Measurements from ENCODE around the gene MAPT. TPM values are rescaled to one million over a fixed set of nuclear protein-coding genes. Genes with fewer than 3 reads are reported as not detected.

The MAPT gene
- total RNA-seq, 1 donor from 2014 or later: 2.9 TPM

GRCh38 chr17:46072998-46073397 lies 178.6 kb downstream of the MAPT start:
- DNase-seq (ENCODE audit: low spot score): no peak
- peak overlapping the region; percentile 67 for H3K27ac Mint-ChIP-seq (ENCODE audit: unreplicated experiment)

GRCh38 chr17:46074540-46074939 lies 180.2 kb downstream of the MAPT start:
- no peak for DNase-seq (ENCODE audit: low spot score)
- no peak for TF ChIP-seq CTCF (IDR thresholded peaks at IDR 0.05)
- Mint-ChIP-seq H3K36me3 (ENCODE audit: low read depth) (peaks cover 3% of the 10 kb centered on the region), H3K4me3 (ENCODE audit: unreplicated experiment) (no peak overlapping the region), H3K9me3 (ENCODE audit: low read depth) (no peaks in the 10 kb centered on the region), H3K4me1 (ENCODE audit: low read depth) (peaks cover 41% of the 10 kb centered on the region), H3K27me3 (ENCODE audit: low read depth) (no peaks in the 10 kb centered on the region), H3K27ac (ENCODE audit: unreplicated experiment) (no peak overlapping the region)

More at GRCh38 chr17:46072998-46073397, 178.6 kb downstream of the MAPT start:
- H3K9me3 Mint-ChIP-seq (ENCODE audit: low read depth): no peaks in the 10 kb centered on the region
- no peak overlapping the region for H3K4me3 Mint-ChIP-seq (ENCODE audit: unreplicated experiment)
- no peaks in the 10 kb centered on the region for H3K27me3 Mint-ChIP-seq (ENCODE audit: low read depth)
- H3K4me1 Mint-ChIP-seq (ENCODE audit: low read depth): peaks cover 33% of the 10 kb centered on the region
- no peaks in the 10 kb centered on the region for H3K36me3 Mint-ChIP-seq (ENCODE audit: low read depth)
- no peak for TF ChIP-seq CTCF (IDR thresholded peaks at IDR 0.05)

Other genes starting within 250 kb of the MAPT start
- not detected in 3 replicates for gene CRHR1, start 110.2 kb upstream of the MAPT start, total RNA-seq
- not detected in 3 replicates for gene SPPL2C, start 49.7 kb upstream of the MAPT start, total RNA-seq
- gene STH, start 104.7 kb downstream of the MAPT start, total RNA-seq: not detected in 3 replicates

Measured in chondrocyte (in vitro differentiated cells).